CD14-positive monocyte (primary cell): ENCODE results near the gene E2F4. TPM values are rescaled to one million over a fixed set of nuclear protein-coding genes. Genes with fewer than 3 reads are reported as not detected.

Experiments
- DNase-seq, 3 donors: peaks; one replicate each; pipeline ENCODE4 v3.0.0-alpha.2; 2011 to 2022
- H2AFZ ChIP-seq: 2 replicates; pipeline ENCODE4 v1.6.0; 2012; ENCODE audit warnings: mild to moderate bottlenecking, low read depth, low read length, inconsistent platforms; ENCODE audit not compliant: insufficient read depth, poor library complexity, severe bottlenecking
- H3K27ac ChIP-seq, 2 donors: 1 replicate in 1 of 2; 2 replicates in 1 of 2; pipeline ENCODE4 v1.5.1; 2012 to 2013; ENCODE audit warnings: low read length in 2 of 2, control low read depth in 1 of 2, inconsistent platforms in 1 of 2, low read depth in 1 of 2, mild to moderate bottlenecking in 1 of 2
- H3K27me3 ChIP-seq, 2 donors: one replicate each; pipeline versions ENCODE4 v1.6.0 to v1.6.1; 2011 to 2013; ENCODE audit warnings: low read length in 2 of 2; ENCODE audit not compliant: control insufficient read depth in 2 of 2, insufficient read depth in 2 of 2
- H3K36me3 ChIP-seq, 2 donors: replicated peaks in 1 of 2; 1 replicate in 1 of 2; 2 replicates in 1 of 2; pipeline versions ENCODE4 v1.5.1 to v1.6.1; 2012 to 2013; ENCODE audit warnings: low read length in 2 of 2, control low read depth in 1 of 2, inconsistent platforms in 1 of 2, mild to moderate bottlenecking in 1 of 2; ENCODE audit not compliant: insufficient read depth in 2 of 2, control insufficient read depth in 1 of 2
- H3K4me1 ChIP-seq, 2 donors: 1 replicate in 1 of 2; 2 replicates in 1 of 2; pipeline versions ENCODE4 v1.5.1 to v1.6.1; 2012 to 2013; ENCODE audit warnings: low read length in 2 of 2, control low read depth in 1 of 2, inconsistent platforms in 1 of 2, mild to moderate bottlenecking in 1 of 2, moderate library complexity in 1 of 2; ENCODE audit not compliant: insufficient read depth in 2 of 2, control insufficient read depth in 1 of 2
- H3K4me2 ChIP-seq: replicated peaks from 2 replicates; pipeline ENCODE3; 2012; ENCODE audit warnings: low read length, moderate library complexity, mild to moderate bottlenecking; ENCODE audit not compliant: poor library complexity, severe bottlenecking; ENCODE audit errors: extremely low read depth
- H3K4me3 ChIP-seq, 3 experiments: fragments of 200-600 bp in 1 of 3; sonication (generic) in 1 of 3; replicated peaks in 1 of 3; 1 replicate in 2 of 3; 2 replicates in 1 of 3; pipeline ENCODE4 v1.5.1; 2011 to 2013; ENCODE audit warnings: low read length in 3 of 3, mild to moderate bottlenecking in 3 of 3, control low read depth in 2 of 3, low read depth in 2 of 3, inconsistent platforms in 1 of 3, moderate library complexity in 1 of 3
- H3K79me2 ChIP-seq: 2 replicates; pipeline ENCODE4 v1.6.0; 2012; ENCODE audit warnings: mild to moderate bottlenecking, control low read depth, inconsistent platforms, low read length, moderate library complexity; ENCODE audit not compliant: insufficient read depth
- H3K9ac ChIP-seq: 2 replicates; pipeline ENCODE4 v1.6.0; 2017; ENCODE audit warnings: low read length, mild to moderate bottlenecking; ENCODE audit not compliant: insufficient read depth, poor library complexity, severe bottlenecking
- H3K9me3 ChIP-seq, 2 donors: replicated peaks in 1 of 2; 1 replicate in 1 of 2; 2 replicates in 1 of 2; pipeline versions ENCODE4 v1.5.1 to v1.6.1; 2012 to 2013; ENCODE audit warnings: low read length in 2 of 2, control low read depth in 1 of 2; ENCODE audit not compliant: control insufficient read depth in 1 of 2, insufficient read depth in 1 of 2
- H4K20me1 ChIP-seq: 2 replicates; pipeline ENCODE4 v1.6.0; 2012; ENCODE audit warnings: mild to moderate bottlenecking, low read length, control low read depth, moderate library complexity; ENCODE audit not compliant: insufficient read depth
- H3K27ac Mint-ChIP-seq, 7 donors: one replicate each; pipeline ENCODE4 v1.8.0; 2020; ENCODE audit warnings: mild to moderate bottlenecking in 7 of 7, mixed read lengths in 7 of 7, moderate library complexity in 6 of 7, inconsistent platforms in 2 of 7
- H3K27me3 Mint-ChIP-seq, 3 donors: one replicate each; pipeline ENCODE4 v1.8.0; 2021 to 2022; ENCODE audit warnings: low read depth in 3 of 3, mild to moderate bottlenecking in 3 of 3, mixed read lengths in 3 of 3, moderate library complexity in 3 of 3, inconsistent platforms in 1 of 3
- H3K36me3 Mint-ChIP-seq, 2 donors: one replicate each; pipeline ENCODE4 v1.8.0; 2020; ENCODE audit warnings: mixed read lengths in 2 of 2, inconsistent platforms in 1 of 2, mild to moderate bottlenecking in 1 of 2
- H3K4me1 Mint-ChIP-seq: one replicate; pipeline ENCODE4 v1.8.0; 2020; ENCODE audit warnings: mild to moderate bottlenecking, mixed read lengths
- H3K4me3 Mint-ChIP-seq, 2 donors: one replicate each; pipeline ENCODE4 v1.8.0; 2020; ENCODE audit warnings: mild to moderate bottlenecking in 2 of 2, mixed read lengths in 2 of 2, moderate library complexity in 1 of 2
- H3K9me3 Mint-ChIP-seq, 7 donors: one replicate each; pipeline ENCODE4 v1.8.0; 2020 to 2022; ENCODE audit warnings: mixed read lengths in 7 of 7, mild to moderate bottlenecking in 6 of 7, moderate library complexity in 6 of 7, inconsistent platforms in 2 of 7
- CTCF ChIP-seq: fragments of 200-600 bp; IDR thresholded peaks from one replicate; pipeline ENCODE4 v1.8.0; 2022; ENCODE audit warnings: antibody characterized with exemption, mild to moderate bottlenecking
- WGBS: methylation state at CpG from one replicate; pipeline ENCODE4 v1.1.5; 2013; ENCODE audit warnings: missing lambda C conversion rate; ENCODE audit not compliant: insufficient coverage; 5-methylcytosine and 5-hydroxymethylcytosine counted together
- intact Hi-C, 2 donors: fragments of 100-400 bp; cut with micrococcal nuclease; formaldehyde crosslinking; loops; one replicate each; pipeline versions ENCODE4 v1.15.0 to v1.15.1; 2023
- polyA plus RNA-seq, 3 donors: library from polyadenylated mRNA; depleted of rRNA in 1 of 3; unstranded in 2 of 3; stranded (reverse) in 1 of 3; fragments of 300-500 nt in 2 of 3; fragments of >200 nt in 1 of 3; fragmentation: Illumina TruSeq in 2 of 3; gene quantifications; 1 replicate in 2 of 3; 2 replicates in 1 of 3; pipeline ENCODE4 v1.2.3, GENCODE V29; 2012 to 2021

Gene E2F4
- polyA plus RNA-seq, 3 donors, result 53.1 to 191 (median 61.5) TPM

DNA sequence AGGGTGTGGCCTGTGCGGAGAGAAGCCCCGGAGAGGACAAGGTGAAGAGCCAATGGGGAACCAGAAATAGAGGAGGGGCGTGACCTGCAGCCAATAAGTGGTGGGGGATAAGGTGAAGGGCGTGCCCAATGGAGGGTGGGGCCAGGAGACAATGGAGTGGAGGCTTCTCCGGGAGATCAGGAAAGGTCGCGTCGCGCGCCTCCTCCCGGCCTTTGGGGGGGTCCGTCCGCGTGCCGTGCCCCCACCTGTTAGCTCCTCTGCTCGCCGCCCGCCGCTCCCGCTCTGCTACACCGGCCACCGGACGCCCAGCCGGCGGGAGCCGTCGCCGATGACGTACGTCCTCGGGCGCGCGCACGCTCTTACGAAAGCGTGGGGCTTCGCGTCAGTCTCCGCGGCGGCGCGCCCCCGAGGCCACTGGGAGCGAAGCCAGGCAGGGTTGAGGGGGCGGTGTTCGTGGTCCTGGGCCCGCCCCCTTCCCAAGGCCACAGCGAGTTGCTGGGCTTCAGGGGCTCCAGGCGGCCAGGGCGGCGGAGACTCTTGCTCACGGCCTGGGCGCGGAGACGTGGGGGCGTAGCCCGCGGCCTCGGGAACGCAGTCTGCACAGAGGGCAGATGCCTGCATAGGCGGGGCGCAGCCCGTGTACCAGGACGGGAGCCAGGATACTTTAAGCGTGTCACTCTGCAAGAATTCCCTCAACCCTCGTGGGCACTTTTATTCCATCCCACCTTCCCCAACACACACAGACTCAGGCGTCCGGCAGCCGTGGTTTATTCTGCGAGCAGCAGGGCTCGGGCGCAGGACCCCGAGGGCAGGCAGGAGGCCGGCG lies 8.1 kb upstream of the E2F4 start, which contains the start of gene MATCAP1:
TSS of gene MATCAP1 (minus strand) at position 337 of the 826 bp plus-strand sequence. CDS start 3,353 bp downstream, outside the sequence.
- WGBS, result under 1% methylated on average over 76 of the region's 77 CpGs

More for the DNA sequence above, 8.1 kb upstream of the E2F4 start, which contains the start of gene MATCAP1:
- no peak for TF ChIP-seq CTCF
- H3K79me2 ChIP-seq, result peaks cover 8% of the 10 kb centered on the region
- H3K36me3 ChIP-seq, result no peaks in the 10 kb centered on the region
- peaks cover 0 to 11% of the 10 kb centered on the region in 2 donors for H3K27me3 ChIP-seq
- H3K4me2 ChIP-seq, result peak within 1 kb of the TSS; percentile 92
- Mint-ChIP-seq H3K27me3 (peaks cover 9 to 40% (median 22%) of the 10 kb centered on the region in 3 donors), H3K27ac (no peak within 1 kb of the TSS), H3K4me1 (peaks cover 17% of the 10 kb centered on the region), H3K9me3 (peaks cover 0 to 4% (median 2%) of the 10 kb centered on the region in 7 donors), H3K4me3 (peak within 1 kb of the TSS in 1 of 2 donors; percentile 88), H3K36me3 (peaks cover 7 to 8% of the 10 kb centered on the region in 2 donors)
- peak within 1 kb of the TSS; percentile 66 to 95 (median 85) for H3K4me3 ChIP-seq
- peak within 1 kb of the TSS; percentile 63 to 95 for H3K27ac ChIP-seq
- no peaks in the 10 kb centered on the region for H3K9me3 ChIP-seq
- H2AFZ ChIP-seq, result peak within 1 kb of the TSS; percentile 66
- H3K9ac ChIP-seq, result peak within 1 kb of the TSS; percentile 87
- H4K20me1 ChIP-seq, result peaks cover 3% of the 10 kb centered on the region
- DNase-seq, result peak; percentile 95
- intact Hi-C loops, result no loop called here
- peaks cover 39 to 46% of the 10 kb centered on the region in 2 donors for H3K4me1 ChIP-seq
